ENCODE data around the gene SSH2. TPM values are rescaled to one million over a fixed set of nuclear protein-coding genes. Genes with fewer than 3 reads are reported as not detected.

SSH2 gene
- total RNA-seq, 1 donor from 2014 or later = 11.2 TPM

DNA sequence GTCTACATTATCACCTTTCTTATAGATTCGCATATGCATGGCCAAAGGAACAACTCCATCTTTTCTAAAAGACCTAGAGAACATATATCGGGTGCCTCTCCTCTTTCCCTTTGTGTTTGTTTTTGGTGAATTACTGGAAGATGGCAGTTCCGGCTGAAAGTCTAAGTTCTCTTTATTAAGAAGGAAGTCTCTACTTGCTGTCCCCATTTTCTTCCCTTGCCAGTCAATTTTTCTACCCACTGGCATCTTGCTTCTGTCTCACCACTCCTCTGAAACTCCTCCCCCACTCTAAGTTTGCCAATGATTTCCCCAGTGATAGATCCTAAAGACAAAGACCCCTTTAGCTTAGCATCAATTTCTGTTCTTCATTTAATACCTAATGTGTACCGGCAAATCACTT is 213.5 kb downstream of the SSH2 start:
- no peak for ATAC-seq
- no peak for DNase-seq (ENCODE audit: low spot score)

DNA sequence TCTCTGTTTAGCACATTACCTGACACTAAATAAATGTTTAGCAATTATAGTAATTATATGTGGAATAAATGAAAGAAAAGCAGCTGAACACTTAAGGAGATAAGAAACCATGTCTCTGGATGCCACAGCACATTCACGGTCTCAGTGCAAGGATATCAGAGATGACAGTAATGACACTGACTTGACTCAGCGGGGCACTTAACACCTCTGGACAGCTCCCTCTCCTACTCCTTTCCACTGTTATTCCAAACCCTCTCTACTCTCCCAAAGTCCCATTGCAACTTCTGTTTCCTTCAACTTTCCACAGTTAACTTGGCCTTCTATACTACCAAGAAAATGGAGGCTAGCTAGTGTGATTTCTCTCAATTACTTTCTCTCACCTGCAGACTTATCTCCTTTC is 214.3 kb downstream of the SSH2 start:
- DNase-seq (ENCODE audit: low spot score) (no peak), ATAC-seq (no peak)

DNA sequence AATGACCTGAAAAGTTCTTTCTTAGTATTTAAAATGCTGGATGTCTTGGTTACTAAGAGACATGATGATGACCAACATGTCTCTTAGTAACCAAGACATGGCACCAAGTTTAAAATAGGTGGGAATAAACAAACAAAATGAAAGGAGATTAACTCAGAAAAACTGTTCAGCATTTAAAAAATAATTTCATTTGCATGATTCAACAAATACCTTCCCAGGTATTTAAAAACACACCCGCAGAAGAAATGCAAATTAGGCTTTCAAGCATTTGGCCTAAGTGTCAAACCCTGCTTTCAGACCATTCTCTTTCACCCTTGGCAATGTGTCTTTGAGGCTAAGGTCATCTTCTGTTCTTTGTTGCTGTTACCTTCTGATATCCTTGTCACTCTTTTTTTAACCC is 215.9 kb downstream of the SSH2 start:
- DNase-seq (ENCODE audit: low spot score) (no peak), ATAC-seq (no peak)

DNA sequence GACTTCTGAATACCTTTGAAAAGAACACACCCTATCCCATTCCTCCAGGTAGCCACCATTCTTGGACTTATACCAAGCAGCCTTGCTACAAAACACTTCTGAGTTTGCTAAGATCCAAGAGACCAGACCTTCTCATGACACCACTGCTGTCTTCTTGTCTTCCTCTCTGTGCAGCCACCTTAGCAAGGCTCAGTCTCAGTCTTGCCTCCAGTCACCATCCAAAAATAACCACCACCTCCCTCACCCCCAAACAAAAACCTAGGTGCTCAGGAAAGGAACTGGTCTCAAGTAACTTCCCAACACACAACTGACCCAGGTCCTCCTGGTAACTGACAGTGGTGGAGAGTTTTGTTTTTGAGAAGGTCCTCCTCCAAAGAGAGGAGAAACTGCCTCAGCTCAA is 216.4 kb downstream of the SSH2 start:
- ATAC-seq (no peak), DNase-seq (ENCODE audit: low spot score) (no peak)

DNA sequence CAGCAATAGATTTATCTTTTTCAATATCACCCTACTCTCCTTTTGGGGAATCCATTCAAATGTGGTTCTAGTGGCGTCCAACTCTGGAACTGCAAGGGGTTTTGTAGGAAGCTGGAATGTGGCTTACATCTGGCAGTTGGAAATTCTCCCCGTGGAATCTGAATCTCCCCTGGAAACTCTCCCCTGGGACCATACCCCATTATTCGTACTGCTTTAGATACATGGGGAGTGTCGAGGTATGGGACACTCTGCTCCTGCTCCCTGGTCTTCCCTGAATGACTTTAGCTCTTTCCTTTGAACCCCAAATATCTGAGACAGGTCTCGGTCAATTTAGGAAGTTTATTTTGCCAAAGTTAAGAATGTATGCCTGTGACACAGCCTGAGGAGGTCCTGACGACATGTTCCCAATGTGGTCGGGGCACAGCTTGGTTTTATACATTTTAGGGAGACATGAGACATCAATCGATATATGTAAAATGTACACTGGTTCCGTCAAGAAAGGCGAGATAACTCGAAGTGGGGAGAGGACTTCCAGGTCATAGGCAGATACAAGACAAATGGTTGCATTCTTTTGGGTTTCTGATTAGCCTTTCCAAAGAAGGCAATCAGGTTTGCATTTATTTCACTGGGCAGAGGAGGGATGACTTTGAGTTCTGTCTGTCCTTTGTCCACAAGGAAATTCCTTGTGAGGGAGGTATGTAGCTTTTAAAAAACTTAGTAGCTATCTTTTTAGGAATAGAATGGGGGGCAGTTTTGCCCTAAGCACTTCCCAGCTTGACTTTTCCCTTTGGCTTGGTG is 218.2 kb downstream of the SSH2 start:
- no peak for DNase-seq (ENCODE audit: low spot score)
- no peak for ATAC-seq

DNA sequence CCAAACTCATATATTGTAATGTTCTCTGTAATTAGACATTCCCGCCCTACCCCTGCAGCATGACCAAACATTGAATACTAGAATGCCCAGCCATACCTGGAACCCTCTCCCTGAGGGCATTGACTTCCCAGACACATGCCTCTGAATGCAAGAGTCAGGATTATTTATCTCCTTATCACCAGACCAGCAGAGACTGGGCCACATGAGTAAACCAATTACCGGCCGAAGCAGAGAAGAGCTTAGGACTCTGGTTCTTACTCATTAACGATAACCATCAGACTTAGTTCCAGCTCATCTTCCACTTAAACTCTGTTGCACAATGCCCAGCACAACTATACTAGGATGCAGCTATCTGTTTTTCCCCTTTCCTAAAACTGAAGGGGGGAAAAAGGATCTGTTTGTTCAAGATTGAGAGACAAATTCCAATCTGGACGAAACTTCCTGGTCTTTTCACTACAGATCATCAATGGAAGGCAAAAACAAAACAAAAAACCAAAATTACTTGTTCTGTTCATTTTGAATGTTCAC is 219.1 kb downstream of the SSH2 start:
- ATAC-seq (peak; percentile 51), DNase-seq (ENCODE audit: low spot score) (no peak)

DNA sequence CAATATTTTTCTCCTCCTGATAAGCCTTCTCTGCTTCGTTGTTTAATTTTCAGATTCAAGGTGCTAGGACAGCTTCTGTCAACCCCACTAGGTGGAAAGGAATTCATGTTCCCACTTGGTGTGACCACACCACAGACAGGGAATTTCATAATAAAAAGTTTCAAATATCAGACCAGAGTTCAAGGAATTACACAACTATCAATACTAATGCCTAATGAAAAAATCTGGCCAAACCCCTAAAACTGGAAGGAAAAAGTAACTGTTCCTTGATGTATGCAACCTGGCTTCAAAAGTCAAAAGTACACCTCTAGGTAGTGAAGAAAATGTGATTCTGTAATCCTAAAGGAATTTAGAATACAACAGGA is 219.5 kb downstream of the SSH2 start:
- ATAC-seq (peak; percentile 10), DNase-seq (ENCODE audit: low spot score) (no peak)

DNA sequence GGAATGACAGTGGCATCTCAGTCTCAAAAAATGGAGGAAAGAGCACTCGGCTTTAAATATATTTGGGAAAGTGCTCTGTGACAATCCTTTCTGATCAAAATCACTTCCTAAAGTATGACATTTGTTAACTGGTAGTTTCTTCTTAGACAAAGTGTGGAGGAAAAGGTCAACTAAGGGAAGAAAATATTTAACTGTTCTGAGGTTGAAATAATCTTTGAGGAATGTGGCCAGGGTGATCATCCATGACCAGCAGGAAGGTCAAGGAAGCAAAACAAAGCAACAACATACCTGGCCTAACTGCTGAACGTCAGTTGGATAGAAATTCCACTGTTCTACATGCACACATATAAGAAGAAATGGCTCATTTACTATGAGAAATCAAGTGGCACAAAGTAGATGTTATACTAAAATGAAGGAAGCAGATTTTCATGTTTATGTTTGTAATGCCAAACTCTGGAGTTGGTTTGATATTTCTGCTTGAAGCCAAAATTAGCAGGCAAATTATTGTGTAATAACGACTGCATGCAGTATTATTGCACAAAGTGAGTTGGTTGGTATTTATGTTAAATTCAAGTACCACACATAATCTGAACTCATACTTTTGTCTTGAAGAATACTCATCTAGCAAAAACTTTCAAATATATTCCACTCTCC is 220.0 kb downstream of the SSH2 start:
- ATAC-seq (no peak), DNase-seq (ENCODE audit: low spot score) (no peak)

DNA sequence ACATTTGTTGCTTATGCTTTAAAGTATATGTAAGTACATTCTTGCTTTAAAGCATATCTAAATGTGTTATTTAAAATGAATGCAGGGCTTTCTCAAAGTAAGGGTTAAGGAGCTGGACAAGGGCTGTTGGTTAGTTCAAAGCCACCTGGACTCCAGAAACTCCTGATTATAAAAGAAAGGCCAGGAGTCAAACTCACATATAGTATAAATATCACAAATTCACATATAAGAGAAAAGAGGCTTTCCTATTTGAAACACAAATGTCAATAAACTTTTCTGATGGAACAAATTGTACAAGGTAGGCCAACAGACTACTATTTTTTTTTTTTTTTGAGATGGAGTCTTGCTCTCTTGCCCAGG is 222.8 kb downstream of the SSH2 start:
- DNase-seq (ENCODE audit: low spot score) (no peak), ATAC-seq (no peak)

DNA sequence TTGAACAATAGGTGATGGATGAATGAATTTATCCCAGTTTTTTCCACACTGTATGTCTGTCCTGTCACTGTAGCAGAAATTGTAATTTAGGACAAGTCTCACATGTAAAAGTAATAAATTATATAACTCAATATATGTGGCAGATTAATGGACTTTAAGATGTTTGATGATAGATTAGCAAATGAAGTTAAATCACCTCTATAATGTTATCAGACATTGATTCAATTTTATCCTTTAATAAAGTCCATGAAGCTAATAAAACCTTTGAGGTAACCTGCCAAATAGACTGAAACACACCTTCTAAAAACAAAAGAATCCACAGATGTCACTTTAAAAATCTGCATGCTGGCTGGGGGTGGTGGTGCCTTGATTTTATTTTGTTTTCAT is 224.0 kb downstream of the SSH2 start:
- DNase-seq (ENCODE audit: low spot score) = no peak
- ATAC-seq = no peak

DNA sequence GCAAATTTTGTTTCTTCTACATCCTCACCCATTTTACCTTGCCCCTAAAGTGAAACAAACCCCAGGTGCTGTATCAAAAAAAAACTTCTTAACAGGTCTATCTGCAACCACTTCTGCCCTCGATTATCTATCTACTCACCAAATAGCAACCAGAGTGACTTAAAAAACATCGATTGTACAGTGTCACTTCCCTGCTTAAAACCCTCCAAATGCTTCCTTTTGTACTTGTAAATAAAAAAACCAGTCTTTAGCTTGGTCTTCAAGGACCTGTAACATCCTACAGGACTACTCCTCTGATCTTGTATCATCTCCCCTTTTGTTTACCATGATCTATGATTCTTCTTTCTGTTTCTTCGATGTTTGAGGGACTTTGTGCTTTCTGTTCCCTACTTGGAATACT is 224.6 kb downstream of the SSH2 start:
- ATAC-seq = no peak

DNA sequence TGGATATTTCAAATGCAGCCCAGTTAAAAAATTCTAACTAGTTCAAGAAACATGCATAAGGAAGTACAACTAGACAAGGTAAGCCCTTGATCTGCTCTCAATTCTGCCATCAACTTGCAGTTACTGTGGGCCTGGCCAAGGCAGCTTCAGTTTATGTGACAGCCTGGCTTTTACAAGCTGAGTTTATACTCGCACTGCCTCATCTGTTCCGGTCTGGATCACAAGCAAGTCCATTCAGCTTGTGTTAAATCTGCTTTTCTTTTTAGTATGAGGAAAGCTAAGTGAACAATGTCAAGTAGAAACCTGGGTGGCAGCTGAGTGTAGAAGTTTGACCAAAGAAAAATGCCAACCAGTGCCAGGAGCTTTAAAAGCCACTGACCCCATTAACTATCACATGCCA is 230.7 kb downstream of the SSH2 start:
- DNase-seq (ENCODE audit: low spot score) (no peak), ATAC-seq (peak; percentile 17)

More for the DNA sequence above, 224.6 kb downstream of the SSH2 start:
- DNase-seq (ENCODE audit: low spot score) = no peak

DNA sequence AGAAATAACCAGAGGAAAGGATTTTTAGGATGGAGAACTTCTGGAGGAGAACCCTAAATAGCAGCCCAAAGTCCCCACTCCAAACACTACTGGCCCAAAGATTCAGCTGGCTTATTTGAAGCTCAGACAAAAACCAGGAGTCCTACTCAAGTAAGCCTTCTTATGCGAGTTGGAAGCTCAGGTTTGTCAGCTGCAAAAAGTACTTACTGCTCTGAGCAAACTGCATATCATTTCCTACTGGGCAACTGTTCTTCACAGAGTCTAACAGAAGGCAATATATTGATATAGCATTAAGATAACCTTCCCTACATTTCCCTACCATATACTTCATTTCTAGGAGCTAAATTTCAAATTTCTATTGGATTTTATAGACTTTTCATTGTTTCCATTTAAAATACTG is 231.2 kb downstream of the SSH2 start:
- ATAC-seq = no peak
- DNase-seq (ENCODE audit: low spot score) = no peak

DNA sequence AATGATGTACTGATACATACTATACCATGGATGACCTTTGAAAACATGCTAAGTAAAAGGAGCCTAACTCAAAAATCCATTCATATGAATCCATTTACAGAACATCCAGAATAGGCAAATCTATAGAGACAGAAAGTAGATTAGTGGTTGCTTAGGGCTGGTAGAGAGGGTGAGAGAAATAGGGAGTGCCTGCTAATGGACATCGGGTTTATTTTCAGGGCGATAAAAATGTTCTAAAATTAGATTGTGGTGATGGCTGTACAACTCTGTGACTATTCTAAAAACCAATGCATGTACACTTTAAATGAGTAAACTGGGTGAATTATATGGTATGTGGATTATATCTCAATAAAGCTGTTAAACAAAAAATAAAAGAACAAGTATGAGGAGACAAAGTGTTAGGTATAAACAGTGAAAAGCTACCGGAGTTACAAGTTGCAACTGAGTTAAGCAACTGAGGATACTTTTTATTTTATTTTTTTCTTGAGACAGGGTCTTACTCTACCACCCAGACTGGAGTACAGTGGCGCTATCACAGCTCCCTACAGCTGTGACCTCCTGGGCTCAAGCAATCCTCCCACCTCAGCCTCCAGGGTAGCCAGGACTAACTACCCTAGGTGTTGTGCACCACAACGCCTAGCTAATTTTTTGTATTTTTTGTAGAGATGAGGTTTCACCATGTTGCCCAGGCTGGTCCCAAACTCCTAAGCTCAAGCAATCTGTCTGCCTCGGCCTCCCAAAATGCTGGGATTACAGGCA is 231.8 kb downstream of the SSH2 start:
- DNase-seq (ENCODE audit: low spot score) (no peak), ATAC-seq (no peak)

DNA sequence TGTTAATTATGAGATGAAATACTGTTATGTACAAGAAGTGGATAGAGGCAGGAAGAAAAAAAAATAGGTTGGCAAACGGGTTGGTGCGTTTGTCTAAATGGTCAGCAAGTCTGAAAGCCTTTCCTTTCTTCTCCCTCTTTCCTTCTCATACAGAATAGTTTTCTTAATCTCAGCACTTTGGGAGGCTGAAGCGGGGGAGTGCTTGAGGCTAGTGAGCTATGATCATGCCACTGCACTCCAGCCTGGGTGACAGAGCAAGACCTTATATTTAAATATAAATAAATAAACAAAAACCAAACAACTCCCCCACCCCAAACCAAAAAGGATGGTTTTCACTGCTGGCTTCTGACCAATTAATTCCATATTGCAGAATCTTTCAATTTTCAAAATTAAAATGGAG is 232.7 kb downstream of the SSH2 start:
- no peak for ATAC-seq
- no peak for DNase-seq (ENCODE audit: low spot score)

DNA sequence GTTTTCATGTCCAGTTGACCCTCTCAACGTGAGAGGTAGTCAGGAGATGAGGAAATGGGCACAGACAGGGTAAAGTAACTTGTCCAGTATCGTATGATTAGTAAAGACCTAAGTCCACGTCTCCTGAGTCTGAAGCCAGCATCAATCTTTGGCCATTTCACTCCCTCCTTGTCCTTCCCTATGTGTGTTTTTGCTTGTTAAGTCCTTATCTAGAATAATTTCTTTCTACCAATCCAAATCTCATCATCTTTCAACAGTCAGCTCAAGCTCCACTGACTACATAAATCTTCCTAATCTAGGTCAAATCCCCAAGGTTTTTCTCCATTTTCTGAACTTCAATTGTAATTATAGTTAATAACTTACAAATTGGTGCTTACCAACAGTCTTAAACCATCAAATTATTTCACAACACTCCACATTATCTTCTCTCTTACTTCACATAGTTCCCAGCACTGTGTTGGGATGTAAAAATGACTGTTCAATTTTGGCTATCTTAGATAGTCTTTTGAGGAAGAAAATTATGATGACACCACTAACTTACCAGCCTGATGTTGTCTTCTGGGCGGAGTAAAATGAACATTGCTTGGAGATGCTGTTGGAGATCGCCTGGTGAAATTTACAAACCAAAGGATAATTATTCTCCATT is 235.0 kb downstream of the SSH2 start:
- no peak for DNase-seq (ENCODE audit: low spot score)
- ATAC-seq = no peak

DNA sequence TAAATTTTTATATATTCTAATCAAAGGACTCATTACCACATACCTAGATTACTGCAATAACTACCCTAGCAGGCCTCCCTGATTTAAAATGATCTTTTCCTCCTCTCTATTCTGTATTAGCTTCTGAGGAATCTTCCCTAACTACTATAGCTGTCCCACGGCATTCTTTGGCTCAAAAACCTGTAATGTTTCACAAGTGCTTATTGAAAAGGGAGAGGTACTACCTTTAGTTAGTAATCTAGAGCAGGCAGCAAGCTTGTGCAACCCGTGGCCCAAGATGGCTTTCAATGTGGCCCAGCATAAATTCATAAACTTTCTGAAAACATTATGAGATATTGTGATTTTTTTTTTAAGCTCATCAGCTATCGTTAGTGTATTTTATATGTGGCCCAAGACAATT is 236.3 kb downstream of the SSH2 start:
- ATAC-seq (no peak), DNase-seq (ENCODE audit: low spot score) (no peak)

DNA sequence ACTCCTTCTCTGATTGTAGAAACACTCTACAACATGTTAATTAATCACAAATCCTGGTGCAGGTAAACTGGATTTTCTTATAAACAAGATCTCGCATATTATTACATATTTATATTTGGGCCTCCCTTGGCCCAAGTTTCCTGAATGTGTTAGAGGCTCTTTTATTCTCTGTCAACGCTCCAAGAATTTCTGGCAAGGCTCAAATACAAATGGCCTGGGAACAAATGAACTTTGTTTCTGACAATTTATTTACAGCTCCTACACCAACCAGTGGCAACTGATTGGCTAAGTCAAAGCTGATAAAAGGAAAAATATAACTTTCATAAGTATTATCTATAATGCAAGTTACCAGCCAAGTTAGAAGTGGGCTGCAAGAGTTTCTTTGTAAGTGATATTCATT is 242.4 kb downstream of the SSH2 start:
- ATAC-seq (peak; percentile 89), DNase-seq (ENCODE audit: low spot score) (no peak)

DNA sequence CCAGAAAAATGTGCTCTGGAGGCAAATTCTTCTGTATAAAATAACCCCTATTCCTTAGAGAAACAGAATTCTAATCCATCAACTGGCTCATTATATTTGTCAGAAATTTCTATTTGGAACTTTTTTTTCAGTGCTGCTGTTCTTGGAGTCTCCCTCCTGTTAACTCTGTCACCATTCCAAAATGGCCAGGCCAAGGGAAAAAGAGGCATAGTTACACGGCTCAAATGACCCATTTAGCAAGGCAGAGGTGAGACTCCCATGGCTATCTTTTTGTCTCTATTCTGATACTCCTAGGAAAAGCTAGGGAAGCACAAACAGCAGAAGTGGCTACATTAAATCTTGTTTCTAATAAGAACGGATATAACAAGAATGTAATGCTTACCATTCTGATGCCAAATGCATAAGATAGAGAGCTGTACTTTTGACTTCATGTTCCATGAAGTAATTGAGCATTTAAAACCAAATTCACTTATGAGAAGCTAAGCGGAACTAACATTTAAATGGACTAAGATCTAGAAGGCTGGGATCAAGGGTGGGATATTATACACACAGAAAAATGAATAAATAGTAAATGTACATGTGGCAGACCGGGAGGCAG is 242.9 kb downstream of the SSH2 start:
- no peak for DNase-seq (ENCODE audit: low spot score)
- ATAC-seq = peak; percentile 14

DNA sequence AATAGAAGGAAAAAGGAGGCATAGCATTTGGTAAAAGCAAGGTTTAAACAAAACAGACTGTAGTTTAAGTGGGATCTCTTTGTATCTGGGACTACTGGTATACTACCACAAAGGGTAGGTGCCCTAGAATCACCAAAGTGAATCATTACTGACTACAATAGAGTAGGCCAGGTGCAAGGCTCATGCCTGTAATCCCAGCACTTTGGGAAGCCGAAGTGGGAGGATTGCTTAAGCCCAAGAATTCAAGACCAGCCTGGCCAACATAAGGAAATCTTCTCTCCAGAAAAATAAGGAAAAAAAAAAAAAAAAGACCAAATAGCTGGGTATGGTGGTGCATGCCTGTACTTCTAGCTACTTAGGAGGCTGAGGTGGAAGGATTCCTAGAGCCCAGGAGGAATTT is 246.5 kb downstream of the SSH2 start:
- DNase-seq (ENCODE audit: low spot score) (no peak), ATAC-seq (no peak)

DNA sequence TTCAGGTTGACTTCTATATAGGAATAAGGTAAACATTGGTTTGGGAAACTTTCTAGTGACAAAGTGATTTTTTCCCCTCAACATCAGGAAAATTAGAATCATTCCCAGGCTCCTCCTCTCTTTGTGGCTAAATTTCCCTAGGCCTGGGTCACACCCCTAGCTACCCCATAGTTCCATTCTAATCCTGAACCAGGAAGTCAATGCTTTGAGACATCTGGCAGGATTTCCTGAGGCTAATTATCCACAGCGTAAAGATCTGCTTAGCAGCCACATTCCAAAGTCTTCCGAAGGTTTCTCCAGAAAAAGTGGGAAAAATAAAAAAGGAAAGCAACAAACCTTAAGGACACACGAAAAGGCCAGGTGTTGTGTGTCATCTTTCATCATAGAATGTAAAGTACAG is 247.0 kb downstream of the SSH2 start:
- DNase-seq (ENCODE audit: low spot score) = no peak
- peak; percentile 42 for ATAC-seq

Data from left lobe of liver (tissue), 2 donors.